ENCODE data around the gene TAF10.

- TF ChIP-seq CTCF (IDR thresholded peaks at IDR 0.05): no peak
- TF ChIP-seq POLR2A (IDR thresholded peaks at IDR 0.05): no peak
These were observed 11.0 kb downstream of the TAF10 start for GRCh38 chr11:6601041-6601461.

All from right lobe of liver (tissue), 4 donors.